Fibroblast of skin of left biceps (primary cell): ENCODE measurements around the gene ZNF3.
A peak's percentile ranks its signal among the peaks of the same experiment; 100 is the strongest.

ENCODE experiments used
- DNase-seq, 2 experiments: peaks; one replicate each; pipeline ENCODE4 v3.0.0-alpha.2; 2013; ENCODE audit warnings: low read depth in 2 of 2

ZNF3 gene

GRCh38 chr7:100109521-100110163, 28.1 kb upstream of the ZNF3 start:
- no peak for DNase-seq

- DNase-seq = no peak
These were observed 26.4 kb upstream of the ZNF3 start for GRCh38 chr7:100107890-100108289.

- no peak for DNase-seq
These were observed 25.7 kb upstream of the ZNF3 start for GRCh38 chr7:100107125-100107737.

- no peak for DNase-seq
These were observed 25.1 kb upstream of the ZNF3 start for GRCh38 chr7:100106633-100107032.

- DNase-seq = no peak
These were observed 24.0 kb upstream of the ZNF3 start for GRCh38 chr7:100105534-100105933.

- no peak for DNase-seq
These were observed 21.7 kb upstream of the ZNF3 start for GRCh38 chr7:100102950-100103840.

GRCh38 chr7:100101016-100101862, 19.7 kb upstream of the ZNF3 start, which contains the start of the genes AP4M1 and MCM7:
TSS of gene AP4M1 (plus strand) at chr7:100101643. CDS start at chr7:100101715, 72 bp downstream.
TSS of gene MCM7 (minus strand) at chr7:100101397. CDS start at chr7:100101294, 103 bp downstream.
- DNase-seq = peak; percentile 98

GRCh38 chr7:100100420-100101015, 19.0 kb upstream of the ZNF3 start:
- DNase-seq = peak; percentile 97 to 98

GRCh38 chr7:100099452-100099851, 17.9 kb upstream of the ZNF3 start:
- DNase-seq = no peak

- no peak for DNase-seq
These were observed 17.4 kb upstream of the ZNF3 start for GRCh38 chr7:100098913-100099312.

- no peak for DNase-seq
These were observed 14.2 kb upstream of the ZNF3 start for GRCh38 chr7:100095704-100096103.

GRCh38 chr7:100095289-100095688, 13.8 kb upstream of the ZNF3 start:
- DNase-seq = no peak

- DNase-seq = no peak
These were observed 12.5 kb upstream of the ZNF3 start for GRCh38 chr7:100093925-100094486.

GRCh38 chr7:100093498-100093897, 12.0 kb upstream of the ZNF3 start:
- DNase-seq = no peak

GRCh38 chr7:100093054-100093453, 11.5 kb upstream of the ZNF3 start:
- no peak for DNase-seq

- no peak for DNase-seq
These were observed 10.1 kb upstream of the ZNF3 start for GRCh38 chr7:100091411-100092181.

- DNase-seq = no peak
These were observed 9.2 kb upstream of the ZNF3 start for GRCh38 chr7:100090527-100091410.

GRCh38 chr7:100089458-100090196, 8.1 kb upstream of the ZNF3 start:
- no peak for DNase-seq
